ENCODE results near the gene FMN1. TPM values are rescaled to one million over a fixed set of nuclear protein-coding genes. Genes with fewer than 3 reads are reported as not detected.

FMN1 gene
- total and polyA plus RNA-seq, 2 of the 8 experiments (the other 6 are each of a cell fraction or from before 2014, with no cell fraction given): 0.27 to 3.7 TPM

DNA sequence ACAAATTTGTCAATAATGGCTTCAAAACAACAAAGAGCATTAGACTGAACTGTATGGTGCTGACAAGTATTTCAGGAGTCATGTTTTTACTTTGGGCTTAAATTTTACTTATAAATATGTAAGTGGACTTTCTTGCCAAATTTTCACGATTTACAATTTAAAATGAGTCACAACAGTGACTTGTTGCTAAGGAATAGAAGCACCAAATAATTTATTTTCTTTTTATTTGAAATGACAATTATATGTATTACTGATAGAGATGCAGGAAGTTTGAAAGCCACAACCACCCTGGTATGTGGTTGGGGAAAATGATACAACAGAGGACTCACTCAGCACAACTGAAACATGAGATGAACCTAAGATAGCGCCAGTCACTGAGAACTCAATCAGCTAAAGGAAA is 90.3 kb downstream of the FMN1 start (continued):
- no peak for TF ChIP-seq EZH2 (IDR thresholded peaks at IDR 0.05; ENCODE audit: low read depth, low read length, severe bottlenecking)
